Suprapubic skin (tissue), 4 donors: ENCODE measurements around the gene PCDHB10. TPM values are rescaled to one million over a fixed set of nuclear protein-coding genes. Genes with fewer than 3 reads are reported as not detected.
"Not testable (repeated sequence)": the region's sequence is repeated elsewhere in the genome, so short reads cannot be mapped to it uniquely, and the experiment has no call there.

Source experiments
- DNase-seq, 2 donors: peaks; one replicate each; pipeline ENCODE4 v3.0.0-alpha.2; 2019; ENCODE audit warnings: low spot score in 2 of 2
- H3K27ac ChIP-seq: fragments of 200-600 bp; sonication (generic); one replicate; pipeline ENCODE4 v1.5.1; 2019
- H3K27me3 ChIP-seq: fragments of 200-600 bp; sonication (generic); one replicate; pipeline ENCODE4 v1.5.1; 2019
- H3K36me3 ChIP-seq: fragments of 200-600 bp; sonication (generic); one replicate; pipeline ENCODE4 v1.5.1; 2019
- H3K4me1 ChIP-seq: fragments of 200-600 bp; sonication (generic); one replicate; pipeline ENCODE4 v1.5.1; 2019
- H3K4me3 ChIP-seq: fragments of 200-600 bp; sonication (generic); one replicate; pipeline ENCODE4 v1.5.1; 2019; ENCODE audit warnings: mild to moderate bottlenecking
- H3K9me3 ChIP-seq: fragments of 200-600 bp; sonication (generic); one replicate; pipeline ENCODE4 v1.5.1; 2019
- EP300 ChIP-seq: sonication (generic); formaldehyde crosslinking; IDR thresholded peaks from one replicate; pipeline ENCODE4 v1.6.1; 2017; ENCODE audit warnings: antibody characterized with exemption
- POLR2A ChIP-seq, 2 donors: fragments of 450-650 bp; IDR thresholded peaks; one replicate each; pipeline ENCODE4 v1.6.1; 2017; ENCODE audit warnings: antibody characterized with exemption in 2 of 2, mild to moderate bottlenecking in 2 of 2, moderate library complexity in 2 of 2
- POLR2AphosphoS5 ChIP-seq, 3 donors: sonication (generic); formaldehyde crosslinking; IDR thresholded peaks; one replicate each; pipeline ENCODE4 v1.6.1; 2017; ENCODE audit warnings: antibody characterized with exemption in 3 of 3
- WGBS: methylation state at CpG from one replicate; pipeline ENCODE4 v1.1.5; 2018; 5-methylcytosine and 5-hydroxymethylcytosine counted together
- total RNA-seq, 4 donors: library from RNA; depleted of rRNA; stranded (reverse); fragments of >200 nt; gene quantifications; one replicate each; pipeline ENCODE4 v1.1.0, GENCODE V29; 2016
- TF ChIP-seq, protein P1 (sequence below), 2 donors: fragments of 200-600 bp in 1 of 2; fragments of 450-650 bp in 1 of 2; sonication (generic) in 1 of 2; IDR thresholded peaks; one replicate each; pipeline ENCODE4 v1.5.1; 2016 to 2019; ENCODE audit warnings: antibody characterized with exemption in 2 of 2, mild to moderate bottlenecking in 1 of 2, moderate library complexity in 1 of 2

The PCDHB10 gene
- total RNA-seq: 1 to 10 TPM in 3 of 4 donors, under 1 TPM in 1; 0.60 to 1.4 (median 1.2) TPM

DNA sequence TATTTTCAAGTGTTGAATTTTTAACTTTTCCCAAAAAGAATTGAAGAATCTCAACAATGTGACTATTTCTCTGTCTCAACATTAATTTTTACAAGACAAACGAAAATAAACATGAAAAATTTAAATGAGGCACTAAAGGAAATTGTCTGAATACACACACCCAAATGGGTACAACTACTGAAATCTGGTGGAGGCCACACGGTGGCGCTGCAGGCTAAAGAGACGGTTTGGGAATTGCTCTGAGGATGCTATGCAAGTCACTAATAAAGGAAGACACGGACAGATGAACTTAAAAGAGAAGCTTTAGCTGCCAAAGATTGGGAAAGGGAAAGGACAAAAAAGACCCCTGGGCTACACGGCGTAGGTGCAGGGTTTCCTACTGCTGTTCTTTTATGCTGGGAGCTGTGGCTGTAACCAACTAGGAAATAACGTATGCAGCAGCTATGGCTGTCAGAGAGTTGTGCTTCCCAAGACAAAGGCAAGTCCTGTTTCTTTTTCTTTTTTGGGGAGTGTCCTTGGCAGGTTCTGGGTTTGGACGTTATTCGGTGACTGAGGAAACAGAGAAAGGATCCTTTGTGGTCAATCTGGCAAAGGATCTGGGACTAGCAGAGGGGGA is at the start of gene PCDHB10:
PCDHB10 (plus strand) TSS at position 244 of the 616 bp plus-strand sequence; CDS start at position 444, 200 bp downstream.
- Histone ChIP-seq H3K36me3 (no peaks in the 10 kb centered on the region), H3K4me1 (no peaks in the 10 kb centered on the region), H3K9me3 (peaks cover 7% of the 10 kb centered on the region), H3K27ac (no peak within 1 kb of the TSS), H3K4me3 (no peak within 1 kb of the TSS), H3K27me3 (no peaks in the 10 kb centered on the region)
- no peak for DNase-seq
- TF ChIP-seq, protein P1, sequence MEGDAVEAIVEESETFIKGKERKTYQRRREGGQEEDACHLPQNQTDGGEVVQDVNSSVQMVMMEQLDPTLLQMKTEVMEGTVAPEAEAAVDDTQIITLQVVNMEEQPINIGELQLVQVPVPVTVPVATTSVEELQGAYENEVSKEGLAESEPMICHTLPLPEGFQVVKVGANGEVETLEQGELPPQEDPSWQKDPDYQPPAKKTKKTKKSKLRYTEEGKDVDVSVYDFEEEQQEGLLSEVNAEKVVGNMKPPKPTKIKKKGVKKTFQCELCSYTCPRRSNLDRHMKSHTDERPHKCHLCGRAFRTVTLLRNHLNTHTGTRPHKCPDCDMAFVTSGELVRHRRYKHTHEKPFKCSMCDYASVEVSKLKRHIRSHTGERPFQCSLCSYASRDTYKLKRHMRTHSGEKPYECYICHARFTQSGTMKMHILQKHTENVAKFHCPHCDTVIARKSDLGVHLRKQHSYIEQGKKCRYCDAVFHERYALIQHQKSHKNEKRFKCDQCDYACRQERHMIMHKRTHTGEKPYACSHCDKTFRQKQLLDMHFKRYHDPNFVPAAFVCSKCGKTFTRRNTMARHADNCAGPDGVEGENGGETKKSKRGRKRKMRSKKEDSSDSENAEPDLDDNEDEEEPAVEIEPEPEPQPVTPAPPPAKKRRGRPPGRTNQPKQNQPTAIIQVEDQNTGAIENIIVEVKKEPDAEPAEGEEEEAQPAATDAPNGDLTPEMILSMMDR (IDR thresholded peaks at IDR 0.05): no peak
- TF ChIP-seq EP300 (no peak), POLR2AphosphoS5 (IDR thresholded peaks at IDR 0.05) (no peak), POLR2A (IDR thresholded peaks at IDR 0.05) (no peak)
- WGBS: 11% methylated on average over 10 of the region's 10 CpGs

DNA sequence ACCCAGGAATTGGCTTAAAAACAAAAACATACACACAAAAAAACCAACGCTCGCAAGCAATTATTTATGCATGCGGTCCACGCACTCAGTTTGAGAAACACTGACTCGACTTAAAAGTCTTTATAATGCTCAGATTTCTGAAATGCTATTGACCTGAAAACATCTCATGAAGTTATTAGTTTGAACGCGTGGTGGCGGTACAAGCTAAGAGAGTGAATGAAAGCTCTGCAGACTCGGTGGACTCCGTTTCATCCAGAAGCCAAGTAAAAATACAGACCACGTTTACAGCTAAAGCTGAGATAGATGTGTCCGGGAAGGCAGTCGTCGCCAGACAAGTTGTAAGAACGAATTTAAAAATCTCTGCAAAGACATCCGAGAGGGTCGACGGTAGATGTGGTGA is 42.3 kb upstream of the PCDHB10 start, which contains the start of gene PCDHB6:
PCDHB6 (plus strand) TSS at position 246 of the 400 bp plus-strand sequence. CDS start 201 bp downstream, outside the sequence.
- Histone ChIP-seq H3K4me3 (peak within 1 kb of the TSS; percentile 28), H3K36me3 (no peaks in the 10 kb centered on the region), H3K27ac (no peak within 1 kb of the TSS), H3K27me3 (no peaks in the 10 kb centered on the region), H3K9me3 (peaks cover 7% of the 10 kb centered on the region), H3K4me1 (no peaks in the 10 kb centered on the region)
- WGBS: 19% methylated on average over 18 of the region's 18 CpGs
- DNase-seq: no peak
- TF ChIP-seq, protein P1 (IDR thresholded peaks at IDR 0.05): no peak
- TF ChIP-seq POLR2A (IDR thresholded peaks at IDR 0.05): no peak
- TF ChIP-seq POLR2AphosphoS5 (IDR thresholded peaks at IDR 0.05): no peak
- no peak for TF ChIP-seq EP300

DNA sequence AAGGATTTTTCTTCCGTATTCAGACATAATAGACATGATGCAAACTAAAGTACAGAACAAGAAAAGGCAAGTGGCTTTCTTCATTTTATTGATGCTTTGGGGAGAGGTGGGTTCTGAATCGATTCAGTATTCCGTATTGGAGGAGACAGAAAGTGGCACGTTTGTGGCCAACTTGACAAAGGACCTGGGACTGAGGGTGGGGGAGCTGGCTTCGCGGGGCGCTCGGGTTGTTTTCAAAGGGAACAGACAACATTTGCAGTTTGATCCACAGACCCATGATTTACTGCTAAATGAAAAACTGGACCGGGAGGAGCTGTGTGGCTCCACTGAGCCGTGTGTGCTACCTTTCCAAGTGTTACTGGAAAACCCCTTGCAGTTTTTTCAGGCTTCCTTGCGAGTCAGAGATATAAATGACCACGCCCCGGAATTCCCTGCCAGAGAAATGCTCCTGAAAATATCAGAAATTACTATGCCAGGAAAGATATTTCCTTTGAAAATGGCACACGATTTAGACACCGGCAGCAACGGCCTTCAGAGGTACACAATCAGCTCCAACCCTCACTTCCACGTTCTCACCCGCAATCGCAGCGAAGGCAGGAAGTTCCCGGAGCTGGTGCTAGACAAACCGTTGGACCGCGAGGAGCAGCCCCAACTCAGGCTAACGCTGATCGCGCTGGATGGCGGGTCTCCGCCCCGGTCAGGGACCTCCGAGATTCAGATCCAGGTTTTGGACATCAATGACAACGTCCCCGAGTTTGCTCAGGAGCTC is 41.7 kb upstream of the PCDHB10 start:
- peaks cover 9% of the 10 kb centered on the region for H3K9me3 ChIP-seq
- no peaks in the 10 kb centered on the region for H3K4me1 ChIP-seq
- 44% methylated on average over 33 of the region's 33 CpGs for WGBS

DNA sequence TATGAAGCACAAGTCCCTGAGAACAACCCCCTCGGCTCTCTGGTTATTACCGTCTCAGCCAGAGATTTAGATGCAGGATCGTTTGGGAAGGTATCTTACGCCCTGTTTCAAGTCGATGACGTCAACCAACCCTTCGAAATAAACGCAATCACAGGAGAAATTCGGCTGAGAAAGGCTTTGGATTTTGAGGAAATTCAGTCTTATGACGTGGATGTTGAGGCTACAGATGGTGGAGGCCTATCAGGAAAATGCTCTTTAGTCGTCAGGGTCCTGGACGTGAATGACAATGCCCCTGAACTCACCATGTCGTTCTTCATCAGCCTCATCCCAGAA is 41.2 kb upstream of the PCDHB10 start:
- Histone ChIP-seq H3K27ac (no peak overlapping the region), H3K4me1 (no peaks in the 10 kb centered on the region), H3K27me3 (no peaks in the 10 kb centered on the region), H3K4me3 (no peak overlapping the region), H3K36me3 (no peaks in the 10 kb centered on the region), H3K9me3 (peaks cover 14% of the 10 kb centered on the region)
- 49% methylated on average over 13 of the region's 13 CpGs for WGBS
- TF ChIP-seq POLR2AphosphoS5 (IDR thresholded peaks at IDR 0.05) (no peak), POLR2A (IDR thresholded peaks at IDR 0.05) (no peak), EP300 (no peak)
- TF ChIP-seq, protein P1 (IDR thresholded peaks at IDR 0.05): no peak
- DNase-seq: no peak

More for the DNA sequence above, 41.7 kb upstream of the PCDHB10 start:
- H3K36me3 ChIP-seq: no peaks in the 10 kb centered on the region
- H3K4me3 ChIP-seq: peak overlapping the region; percentile 28
- TF ChIP-seq POLR2A (IDR thresholded peaks at IDR 0.05): no peak
- no peak for TF ChIP-seq POLR2AphosphoS5 (IDR thresholded peaks at IDR 0.05)
- TF ChIP-seq EP300: no peak
- TF ChIP-seq, protein P1 (IDR thresholded peaks at IDR 0.05): no peak
- no peak overlapping the region for H3K27ac ChIP-seq
- no peak for DNase-seq
- no peaks in the 10 kb centered on the region for H3K27me3 ChIP-seq

DNA sequence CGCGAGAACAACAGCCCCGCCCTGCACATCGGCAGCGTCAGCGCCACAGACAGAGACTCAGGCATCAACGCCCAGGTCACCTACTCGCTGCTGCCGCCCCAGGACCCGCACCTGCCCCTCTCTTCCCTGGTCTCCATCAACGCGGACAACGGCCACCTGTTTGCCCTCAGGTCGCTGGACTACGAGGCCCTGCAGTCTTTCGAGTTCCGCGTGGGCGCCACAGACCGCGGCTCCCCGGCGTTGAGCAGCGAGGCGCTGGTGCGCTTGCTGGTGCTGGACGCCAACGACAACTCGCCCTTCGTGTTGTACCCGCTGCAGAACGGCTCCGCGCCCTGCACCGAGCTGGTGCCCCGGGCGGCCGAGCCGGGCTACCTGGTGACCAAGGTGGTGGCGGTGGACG is 40.5 kb upstream of the PCDHB10 start:
- H3K9me3 ChIP-seq: peaks cover 20% of the 10 kb centered on the region
- not testable (repeated sequence) for DNase-seq, H3K4me3 ChIP-seq

DNA sequence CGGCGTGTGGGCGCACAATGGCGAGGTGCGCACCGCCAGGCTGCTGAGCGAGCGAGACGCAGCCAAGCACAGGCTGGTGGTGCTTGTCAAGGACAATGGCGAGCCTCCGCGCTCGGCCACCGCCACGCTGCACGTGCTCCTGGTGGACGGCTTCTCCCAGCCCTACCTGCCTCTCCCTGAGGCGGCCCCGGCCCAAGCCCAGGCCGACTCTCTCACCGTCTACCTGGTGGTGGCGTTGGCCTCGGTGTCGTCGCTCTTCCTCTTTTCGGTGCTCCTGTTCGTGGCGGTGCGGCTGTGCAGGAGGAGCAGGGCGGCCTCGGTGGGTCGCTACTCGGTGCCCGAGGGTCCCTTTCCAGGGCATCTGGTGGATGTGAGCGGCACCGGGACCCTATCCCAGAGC is 40.1 kb upstream of the PCDHB10 start:
- H3K9me3 ChIP-seq: peaks cover 20% of the 10 kb centered on the region
- 28% methylated on average over 7 of the region's 36 CpGs for WGBS
- H3K27ac ChIP-seq, H3K4me3 ChIP-seq, DNase-seq, H3K4me1 ChIP-seq, H3K27me3 ChIP-seq, H3K36me3 ChIP-seq: not testable (repeated sequence)

More for the DNA sequence above, 40.5 kb upstream of the PCDHB10 start:
- not testable (repeated sequence) for H3K4me1 ChIP-seq, H3K36me3 ChIP-seq, H3K27ac ChIP-seq, H3K27me3 ChIP-seq
- 34% methylated on average over 15 of the region's 41 CpGs for WGBS
